Epithelial cell of esophagus (primary cell): ENCODE measurements around the gene HKDC1.

Experiments
- DNase-seq: peaks from one replicate; pipeline ENCODE4 v3.0.0; 2010; ENCODE audit warnings: low read depth
- H3K4me3 ChIP-seq: 2 replicates; pipeline ENCODE4 v1.5.1; 2011; ENCODE audit warnings: mild to moderate bottlenecking, low read length, control low read depth
- CTCF ChIP-seq: IDR thresholded peaks from 2 replicates; pipeline ENCODE4 v1.5.1; 2011; ENCODE audit warnings: low read depth, mild to moderate bottlenecking, low read length, control low read depth, inconsistent platforms; ENCODE audit not compliant: insufficient read depth; ENCODE audit errors: missing control alignments

HKDC1 gene

DNA sequence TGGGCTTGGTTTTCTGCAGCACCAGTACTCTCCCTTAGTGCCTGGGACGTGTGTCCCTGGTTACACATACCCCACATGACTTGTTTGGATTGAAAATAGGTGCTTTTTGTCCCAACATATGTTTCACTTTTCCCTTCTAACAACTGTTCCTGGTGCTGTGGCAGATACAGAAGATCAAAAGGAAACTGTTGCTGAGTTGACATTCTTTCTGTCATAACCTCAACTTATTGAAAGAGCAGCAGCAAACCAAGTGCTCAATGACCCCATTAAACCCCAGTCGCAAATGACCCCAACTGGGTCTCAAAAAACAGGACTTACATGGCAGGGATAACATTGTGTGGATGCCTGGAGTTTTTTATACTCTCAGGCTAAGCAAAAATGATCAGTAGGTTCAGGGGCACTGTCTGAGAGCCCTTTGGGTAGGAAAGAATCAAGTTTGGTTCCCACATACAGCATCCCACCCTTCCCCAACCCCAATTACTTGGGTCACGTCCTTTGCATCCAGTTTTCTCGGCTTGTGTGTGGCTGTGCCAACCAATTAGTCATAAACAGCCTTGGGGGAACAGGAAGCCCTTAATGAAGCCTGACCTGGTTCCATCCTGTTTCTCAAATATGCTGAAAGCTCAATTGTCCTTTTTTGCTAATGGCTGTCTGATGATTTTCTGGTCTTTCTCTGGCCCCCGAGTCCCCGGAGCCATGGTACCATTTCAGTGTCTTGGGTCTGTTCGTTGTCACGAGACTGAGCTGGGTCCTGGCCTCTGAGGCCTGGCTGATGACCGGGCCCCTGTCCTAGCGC lies 4.9 kb downstream of the HKDC1 start:
- DNase-seq, result peak; percentile 76
- TF ChIP-seq CTCF, result no peak
- H3K4me3 ChIP-seq, result no peak overlapping the region

DNA sequence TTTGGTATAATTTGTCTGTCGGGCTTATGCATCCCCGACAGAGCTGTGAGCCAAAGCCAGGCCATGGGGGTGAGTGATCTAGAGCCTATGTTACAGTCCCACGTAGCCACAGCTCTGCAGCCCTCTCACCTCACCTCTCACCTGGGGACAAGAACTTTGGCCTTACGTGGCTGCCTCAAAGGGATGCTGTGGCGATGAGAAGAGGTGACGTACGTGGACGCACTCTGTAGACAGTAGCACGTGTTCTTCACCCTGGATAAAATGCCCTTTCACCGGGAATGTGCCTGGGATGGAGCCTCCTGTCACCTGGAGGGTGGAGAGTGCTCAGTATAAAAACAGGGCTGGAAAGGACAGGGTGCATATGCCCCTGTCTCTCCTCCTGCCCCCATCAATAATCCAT lies 5.5 kb downstream of the HKDC1 start:
- no peak overlapping the region for H3K4me3 ChIP-seq
- TF ChIP-seq CTCF, result no peak
- DNase-seq, result no peak

DNA sequence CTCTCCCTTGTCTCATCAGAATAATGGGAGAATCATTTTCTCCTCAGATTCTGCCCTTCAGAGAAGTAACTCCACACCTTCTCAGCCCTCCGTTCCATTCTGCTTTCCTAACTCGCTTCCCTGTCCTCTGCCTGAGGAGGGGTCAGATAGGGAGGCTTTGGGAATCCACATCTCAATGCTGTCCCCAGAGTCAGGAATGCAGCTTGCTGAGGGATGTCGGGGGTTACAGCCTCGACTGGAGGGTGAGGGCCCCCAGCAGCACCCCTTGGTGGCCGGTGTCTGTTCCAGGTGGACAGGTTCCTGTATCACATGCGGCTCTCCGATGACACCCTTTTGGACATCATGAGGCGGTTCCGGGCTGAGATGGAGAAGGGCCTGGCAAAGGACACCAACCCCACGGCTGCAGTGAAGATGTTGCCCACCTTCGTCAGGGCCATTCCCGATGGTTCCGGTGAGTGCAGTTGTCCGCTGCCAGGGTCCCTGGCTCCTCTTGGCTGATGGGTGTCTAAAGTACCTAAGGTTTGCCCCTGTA lies 6.9 kb downstream of the HKDC1 start:
- DNase-seq, result no peak
- no peak for TF ChIP-seq CTCF
- H3K4me3 ChIP-seq, result no peak overlapping the region

DNA sequence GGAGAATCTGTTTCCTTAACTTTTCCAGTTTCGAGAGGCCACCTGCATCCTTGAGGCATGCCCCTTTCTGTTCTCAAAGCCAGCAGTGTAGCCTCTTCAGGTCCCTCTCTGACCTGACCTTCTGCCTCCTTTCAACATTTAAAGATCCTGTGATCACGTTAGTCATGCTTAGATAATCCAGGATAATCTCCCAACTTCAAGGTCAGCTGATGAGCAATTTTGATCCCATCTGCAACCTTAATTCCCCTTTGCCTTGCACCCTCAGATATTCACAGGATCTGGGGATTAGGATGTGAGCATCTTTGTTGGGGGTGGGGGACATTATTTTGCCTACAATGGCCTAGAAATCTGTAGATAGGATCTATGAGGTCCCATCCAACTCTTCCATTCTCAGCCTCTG lies 8.0 kb downstream of the HKDC1 start:
- no peak overlapping the region for H3K4me3 ChIP-seq
- no peak for DNase-seq
- TF ChIP-seq CTCF, result no peak

DNA sequence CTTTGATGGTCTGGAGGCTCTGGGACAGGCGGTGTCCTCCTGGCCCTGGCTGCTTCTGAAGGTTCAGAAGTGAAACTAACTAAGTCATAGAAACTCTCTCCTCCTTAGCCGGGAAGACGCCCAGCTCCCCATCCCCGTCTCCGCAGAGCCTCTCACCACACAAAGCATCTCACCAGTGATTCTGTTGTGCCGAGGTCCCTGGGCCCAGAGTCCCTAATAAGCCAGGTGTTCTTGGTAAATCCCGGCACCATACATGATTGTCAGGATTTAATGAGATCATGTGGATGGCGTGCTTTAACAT lies 9.4 kb downstream of the HKDC1 start:
- no peak overlapping the region for H3K4me3 ChIP-seq
- no peak for DNase-seq
- TF ChIP-seq CTCF, result no peak

DNA sequence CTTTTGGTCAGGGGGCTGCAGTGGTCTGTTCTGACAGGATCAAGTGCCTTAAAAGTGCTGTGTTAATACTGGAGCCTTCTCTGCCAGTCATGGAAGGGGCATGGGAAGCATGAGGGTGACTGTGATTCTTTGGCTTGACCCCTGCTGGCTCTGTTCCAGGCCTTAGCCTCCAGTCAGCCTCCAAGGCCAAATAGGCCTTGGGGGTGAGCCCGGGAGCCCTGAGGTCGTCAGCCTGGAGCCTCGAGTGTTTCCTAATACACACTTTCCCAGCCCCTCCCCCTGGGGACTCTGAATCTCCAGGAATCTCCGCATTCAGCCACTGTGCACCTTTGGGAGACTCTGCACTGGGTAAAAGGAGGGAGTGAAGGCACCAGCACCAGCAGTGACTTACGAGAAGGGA lies 10.0 kb downstream of the HKDC1 start:
- no peak overlapping the region for H3K4me3 ChIP-seq
- TF ChIP-seq CTCF, result no peak
- no peak for DNase-seq

DNA sequence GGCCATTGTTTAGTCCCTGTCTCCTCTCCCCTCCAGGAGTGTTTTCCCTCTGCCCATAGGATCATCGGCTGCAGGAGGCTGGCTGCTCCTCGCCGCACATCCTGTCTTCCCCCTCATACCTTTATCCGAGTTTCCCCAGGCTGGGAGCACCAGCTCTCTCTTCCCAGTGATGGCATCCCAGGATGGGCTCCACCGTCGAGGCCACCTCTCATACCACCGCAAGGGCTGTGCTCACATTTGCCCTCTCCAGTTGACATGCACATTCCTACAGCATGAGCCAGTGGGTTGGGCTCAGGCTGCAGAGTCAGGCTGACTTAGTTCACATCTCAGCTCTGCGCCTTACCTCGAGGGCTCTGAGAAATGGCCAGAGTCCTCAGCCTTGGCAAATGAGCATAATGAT lies 12.1 kb downstream of the HKDC1 start:
- peak; percentile 20 for TF ChIP-seq CTCF
- H3K4me3 ChIP-seq, result no peak overlapping the region
- DNase-seq, result peak; percentile 91
